Glutamatergic neuron (in vitro differentiated cells): Measurements from ENCODE around the gene KCNJ4. TPM values are rescaled to one million over a fixed set of nuclear protein-coding genes. Genes with fewer than 3 reads are reported as not detected.
"Not testable (repeated sequence)": the region's sequence is repeated elsewhere in the genome, so short reads cannot be mapped to it uniquely, and the experiment has no call there.

Experiments used
- DNase-seq: peaks from one replicate; pipeline ENCODE4 v3.0.0; 2022
- H3K27ac Mint-ChIP-seq: one replicate; pipeline ENCODE4 v1.8.0; 2020; ENCODE audit warnings: mild to moderate bottlenecking, mixed read lengths, inconsistent platforms; ENCODE audit not compliant: unreplicated experiment
- H3K27me3 Mint-ChIP-seq: one replicate; pipeline ENCODE4 v1.8.0; 2020; ENCODE audit warnings: mild to moderate bottlenecking, moderate library complexity, mixed read lengths, inconsistent platforms; ENCODE audit not compliant: unreplicated experiment
- H3K36me3 Mint-ChIP-seq: one replicate; pipeline ENCODE4 v1.8.0; 2020; ENCODE audit warnings: mild to moderate bottlenecking, mixed read lengths, inconsistent platforms; ENCODE audit not compliant: unreplicated experiment
- H3K4me1 Mint-ChIP-seq: one replicate; pipeline ENCODE4 v1.8.0; 2020; ENCODE audit warnings: mild to moderate bottlenecking, low read depth, mixed read lengths, inconsistent platforms; ENCODE audit not compliant: unreplicated experiment
- H3K4me3 Mint-ChIP-seq: one replicate; pipeline ENCODE4 v1.8.0; 2020; ENCODE audit warnings: mild to moderate bottlenecking, mixed read lengths, inconsistent platforms; ENCODE audit not compliant: unreplicated experiment
- H3K9me3 Mint-ChIP-seq: one replicate; pipeline ENCODE4 v1.8.0; 2020; ENCODE audit warnings: mild to moderate bottlenecking, moderate library complexity, mixed read lengths, inconsistent platforms; ENCODE audit not compliant: unreplicated experiment
- total RNA-seq: library from RNA; stranded (reverse); fragmentation: NEBNext Ultra II Directional; extraction: Animal tissue kit (Norgen Biotek cat#: 25700); gene quantifications from one replicate; pipeline ENCODE4 v1.2.1, GENCODE V29; 2021; ENCODE audit not compliant: unreplicated experiment
- TF ChIP-seq, protein P1 (sequence below): fragments of 200-600 bp; sonication (generic); IDR thresholded peaks from one replicate; pipeline ENCODE4 v1.5.0; 2021; ENCODE audit not compliant: partially characterized antibody, unreplicated experiment

KCNJ4 gene
- total RNA-seq, 1 donor from 2014 or later, result 0.86 TPM

GRCh38 chr22:38386918-38387317 lies 68.1 kb downstream of the KCNJ4 start:
- not testable (repeated sequence) for DNase-seq, H3K27ac Mint-ChIP-seq, H3K9me3 Mint-ChIP-seq, H3K36me3 Mint-ChIP-seq, H3K27me3 Mint-ChIP-seq
- Mint-ChIP-seq H3K4me1 (peaks cover 14% of the 10 kb centered on the region), H3K4me3 (peak overlapping the region; percentile 38)

DNA sequence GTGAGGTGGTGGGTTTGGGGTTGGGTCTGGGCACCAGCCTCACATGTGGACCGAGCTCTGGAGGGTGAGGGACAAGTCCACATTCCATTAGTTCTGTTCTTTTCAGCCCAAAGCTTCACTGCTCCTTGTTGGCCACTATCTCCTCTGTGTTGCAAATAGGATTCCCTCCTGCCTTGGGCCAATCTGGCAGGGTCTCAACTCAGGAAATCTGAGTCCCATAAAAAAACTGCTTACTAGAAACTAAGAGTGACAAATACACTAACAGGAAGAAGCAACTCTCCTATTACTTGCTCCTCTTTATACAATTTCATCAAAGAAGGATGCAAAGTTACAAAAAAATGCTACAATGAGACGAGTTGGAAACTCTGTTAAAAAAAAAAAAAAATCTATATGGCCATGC lies 71.6 kb downstream of the KCNJ4 start:
- Mint-ChIP-seq H3K4me3 (no peak overlapping the region), H3K36me3 (no peaks in the 10 kb centered on the region), H3K4me1 (peaks cover 8% of the 10 kb centered on the region), H3K27me3 (no peaks in the 10 kb centered on the region), H3K27ac (no peak overlapping the region), H3K9me3 (no peaks in the 10 kb centered on the region)
- TF ChIP-seq, protein P1, sequence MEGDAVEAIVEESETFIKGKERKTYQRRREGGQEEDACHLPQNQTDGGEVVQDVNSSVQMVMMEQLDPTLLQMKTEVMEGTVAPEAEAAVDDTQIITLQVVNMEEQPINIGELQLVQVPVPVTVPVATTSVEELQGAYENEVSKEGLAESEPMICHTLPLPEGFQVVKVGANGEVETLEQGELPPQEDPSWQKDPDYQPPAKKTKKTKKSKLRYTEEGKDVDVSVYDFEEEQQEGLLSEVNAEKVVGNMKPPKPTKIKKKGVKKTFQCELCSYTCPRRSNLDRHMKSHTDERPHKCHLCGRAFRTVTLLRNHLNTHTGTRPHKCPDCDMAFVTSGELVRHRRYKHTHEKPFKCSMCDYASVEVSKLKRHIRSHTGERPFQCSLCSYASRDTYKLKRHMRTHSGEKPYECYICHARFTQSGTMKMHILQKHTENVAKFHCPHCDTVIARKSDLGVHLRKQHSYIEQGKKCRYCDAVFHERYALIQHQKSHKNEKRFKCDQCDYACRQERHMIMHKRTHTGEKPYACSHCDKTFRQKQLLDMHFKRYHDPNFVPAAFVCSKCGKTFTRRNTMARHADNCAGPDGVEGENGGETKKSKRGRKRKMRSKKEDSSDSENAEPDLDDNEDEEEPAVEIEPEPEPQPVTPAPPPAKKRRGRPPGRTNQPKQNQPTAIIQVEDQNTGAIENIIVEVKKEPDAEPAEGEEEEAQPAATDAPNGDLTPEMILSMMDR, result no peak
- DNase-seq, result no peak

GRCh38 chr22:38381371-38381770 lies 73.6 kb downstream of the KCNJ4 start:
- not testable (repeated sequence) for H3K27me3 Mint-ChIP-seq, H3K9me3 Mint-ChIP-seq, H3K4me3 Mint-ChIP-seq, H3K36me3 Mint-ChIP-seq, H3K27ac Mint-ChIP-seq, H3K4me1 Mint-ChIP-seq, DNase-seq

Other genes with a start within 250 kb of the KCNJ4 start
- 81.0 TPM for gene TMEM184B, start 182.2 kb downstream of the KCNJ4 start, total RNA-seq
- 402 TPM for gene CSNK1E, start 137.8 kb downstream of the KCNJ4 start, total RNA-seq
- not detected for gene KDELR3, start 12.9 kb upstream of the KCNJ4 start, total RNA-seq
- 530 TPM for gene DDX17, start 51.1 kb upstream of the KCNJ4 start, total RNA-seq
- 4.2 TPM for gene DMC1, start 115.0 kb upstream of the KCNJ4 start, total RNA-seq
- gene FAM227A, start 201.2 kb upstream of the KCNJ4 start, total RNA-seq, result 6.3 TPM
- 34.9 TPM for gene CBY1, start 201.4 kb upstream of the KCNJ4 start, total RNA-seq
- 61.0 TPM for gene TOMM22, start 226.8 kb upstream of the KCNJ4 start, total RNA-seq
- gene JOSD1, start 245.7 kb upstream of the KCNJ4 start, total RNA-seq, result 51.0 TPM